ENCODE measurements around the gene TTC6. TPM values are rescaled to one million over a fixed set of nuclear protein-coding genes. Genes with fewer than 3 reads are reported as not detected.

The TTC6 gene
- total RNA-seq, 1 experiment from 2014 or later = not detected

GRCh38 chr14:37558740-37559139, 36.7 kb upstream of the TTC6 start:
- Histone ChIP-seq H3K9me2 (replicated peaks; ENCODE audit: insufficient read depth, low read length) (no peaks in the 10 kb centered on the region), H4K20me1 (ENCODE audit: insufficient read depth, low read depth, low read length) (no peaks in the 10 kb centered on the region), H3K27me3 (ENCODE audit: low read length) (peaks cover 7% of the 10 kb centered on the region; the same call in 1 of the 2 replicates), H2AFZ (ENCODE audit: low read length) (no peak overlapping the region), H3K9me3 (ENCODE audit: low read length) (no peaks in the 10 kb centered on the region), H3K9ac (ENCODE audit: low read length) (no peak overlapping the region), H3K4me2 (ENCODE audit: low read depth, low read length, poor library complexity, severe bottlenecking) (no peak overlapping the region), H3K4me3 (ENCODE audit: low read length) (no peak overlapping the region), H3K36me3 (ENCODE audit: insufficient read depth, low read length) (no peaks in the 10 kb centered on the region), H3K4me1 (ENCODE audit: low read length) (no peaks in the 10 kb centered on the region), H3K27ac (ENCODE audit: low read length) (no peak overlapping the region), H3K79me2 (ENCODE audit: low read length) (no peaks in the 10 kb centered on the region)
- no peak for DNase-seq

GRCh38 chr14:37559386-37559785, 36.0 kb upstream of the TTC6 start:
- Histone ChIP-seq H3K4me1 (ENCODE audit: low read length) (no peaks in the 10 kb centered on the region), H3K27ac (ENCODE audit: low read length) (no peak overlapping the region), H3K36me3 (ENCODE audit: insufficient read depth, low read length) (no peaks in the 10 kb centered on the region), H2AFZ (ENCODE audit: low read length) (no peak overlapping the region), H3K4me2 (ENCODE audit: low read depth, low read length, poor library complexity, severe bottlenecking) (no peak overlapping the region), H3K79me2 (ENCODE audit: low read length) (no peaks in the 10 kb centered on the region), H3K9me3 (ENCODE audit: low read length) (no peaks in the 10 kb centered on the region), H3K27me3 (ENCODE audit: low read length) (peaks cover 7% of the 10 kb centered on the region; the same call in 1 of the 2 replicates), H4K20me1 (ENCODE audit: insufficient read depth, low read depth, low read length) (no peaks in the 10 kb centered on the region), H3K9me2 (replicated peaks; ENCODE audit: insufficient read depth, low read length) (no peaks in the 10 kb centered on the region), H3K4me3 (ENCODE audit: low read length) (no peak overlapping the region), H3K9ac (ENCODE audit: low read length) (no peak overlapping the region)
- DNase-seq = no peak

GRCh38 chr14:37563189-37563588, 32.2 kb upstream of the TTC6 start:
- Histone ChIP-seq H3K27me3 (ENCODE audit: low read length) (no peaks in the 10 kb centered on the region), H3K36me3 (ENCODE audit: insufficient read depth, low read length) (no peaks in the 10 kb centered on the region), H3K9me3 (ENCODE audit: low read length) (no peaks in the 10 kb centered on the region), H3K27ac (ENCODE audit: low read length) (no peak overlapping the region), H3K9me2 (replicated peaks; ENCODE audit: insufficient read depth, low read length) (no peaks in the 10 kb centered on the region), H3K9ac (ENCODE audit: low read length) (no peak overlapping the region), H3K79me2 (ENCODE audit: low read length) (no peaks in the 10 kb centered on the region), H3K4me2 (ENCODE audit: low read depth, low read length, poor library complexity, severe bottlenecking) (no peak overlapping the region), H3K4me3 (ENCODE audit: low read length) (no peak overlapping the region), H3K4me1 (ENCODE audit: low read length) (no peaks in the 10 kb centered on the region), H4K20me1 (ENCODE audit: insufficient read depth, low read depth, low read length) (no peaks in the 10 kb centered on the region), H2AFZ (ENCODE audit: low read length) (0 out of 2 replicates have a peak overlapping the region, but pooled peaks have one; percentile 8)
- no peak for DNase-seq

GRCh38 chr14:37565550-37565949, 29.9 kb upstream of the TTC6 start:
- H3K4me1 ChIP-seq (ENCODE audit: low read length) = no peaks in the 10 kb centered on the region
- no peaks in the 10 kb centered on the region for H3K79me2 ChIP-seq (ENCODE audit: low read length)
- peak; percentile 46 for DNase-seq
- H3K27me3 ChIP-seq (ENCODE audit: low read length) = no peaks in the 10 kb centered on the region
- no peak overlapping the region for H3K27ac ChIP-seq (ENCODE audit: low read length)
- no peak overlapping the region for H3K4me2 ChIP-seq (ENCODE audit: low read depth, low read length, poor library complexity, severe bottlenecking)
- H2AFZ ChIP-seq (ENCODE audit: low read length) = no peak overlapping the region
- H3K9ac ChIP-seq (ENCODE audit: low read length) = no peak overlapping the region
- H3K36me3 ChIP-seq (ENCODE audit: insufficient read depth, low read length) = no peaks in the 10 kb centered on the region
- H4K20me1 ChIP-seq (ENCODE audit: insufficient read depth, low read depth, low read length) = no peaks in the 10 kb centered on the region
- H3K9me2 ChIP-seq (replicated peaks; ENCODE audit: insufficient read depth, low read length) = no peaks in the 10 kb centered on the region
- H3K4me3 ChIP-seq (ENCODE audit: low read length) = no peak overlapping the region
- H3K9me3 ChIP-seq (ENCODE audit: low read length) = no peaks in the 10 kb centered on the region

- H3K27ac ChIP-seq (ENCODE audit: low read length) = no peak overlapping the region
- no peak overlapping the region for H3K9ac ChIP-seq (ENCODE audit: low read length)
- H3K9me2 ChIP-seq (replicated peaks; ENCODE audit: insufficient read depth, low read length) = no peaks in the 10 kb centered on the region
- no peak overlapping the region for H3K4me3 ChIP-seq (ENCODE audit: low read length)
- H3K4me1 ChIP-seq (ENCODE audit: low read length) = no peaks in the 10 kb centered on the region
- no peak overlapping the region for H3K4me2 ChIP-seq (ENCODE audit: low read depth, low read length, poor library complexity, severe bottlenecking)
- no peaks in the 10 kb centered on the region for H3K79me2 ChIP-seq (ENCODE audit: low read length)
- no peak for DNase-seq
- H3K36me3 ChIP-seq (ENCODE audit: insufficient read depth, low read length) = no peaks in the 10 kb centered on the region
- H2AFZ ChIP-seq (ENCODE audit: low read length) = no peak overlapping the region
- no peaks in the 10 kb centered on the region for H3K9me3 ChIP-seq (ENCODE audit: low read length)
- no peaks in the 10 kb centered on the region for H3K27me3 ChIP-seq (ENCODE audit: low read length)
- H4K20me1 ChIP-seq (ENCODE audit: insufficient read depth, low read depth, low read length) = no peaks in the 10 kb centered on the region
Measured at GRCh38 chr14:37566811-37567371, 28.5 kb upstream of the TTC6 start.

GRCh38 chr14:37569729-37570128, 25.7 kb upstream of the TTC6 start:
- H3K9me3 ChIP-seq (ENCODE audit: low read length) = no peaks in the 10 kb centered on the region
- H4K20me1 ChIP-seq (ENCODE audit: insufficient read depth, low read depth, low read length) = no peaks in the 10 kb centered on the region
- H3K4me1 ChIP-seq (ENCODE audit: low read length) = no peaks in the 10 kb centered on the region
- no peaks in the 10 kb centered on the region for H3K9me2 ChIP-seq (replicated peaks; ENCODE audit: insufficient read depth, low read length)
- H3K27ac ChIP-seq (ENCODE audit: low read length) = no peak overlapping the region
- no peak overlapping the region for H3K4me2 ChIP-seq (ENCODE audit: low read depth, low read length, poor library complexity, severe bottlenecking)
- DNase-seq = no peak
- H3K36me3 ChIP-seq (ENCODE audit: insufficient read depth, low read length) = no peaks in the 10 kb centered on the region
- no peaks in the 10 kb centered on the region for H3K27me3 ChIP-seq (ENCODE audit: low read length)
- no peak overlapping the region for H2AFZ ChIP-seq (ENCODE audit: low read length)
- no peak overlapping the region for H3K4me3 ChIP-seq (ENCODE audit: low read length)
- H3K9ac ChIP-seq (ENCODE audit: low read length) = no peak overlapping the region
- no peaks in the 10 kb centered on the region for H3K79me2 ChIP-seq (ENCODE audit: low read length)

GRCh38 chr14:37571391-37571790, 24.0 kb upstream of the TTC6 start:
- Histone ChIP-seq H3K27me3 (ENCODE audit: low read length) (no peaks in the 10 kb centered on the region), H3K27ac (ENCODE audit: low read length) (no peak overlapping the region), H3K9me2 (replicated peaks; ENCODE audit: insufficient read depth, low read length) (no peaks in the 10 kb centered on the region), H3K36me3 (ENCODE audit: insufficient read depth, low read length) (no peaks in the 10 kb centered on the region), H3K9me3 (ENCODE audit: low read length) (no peaks in the 10 kb centered on the region), H2AFZ (ENCODE audit: low read length) (no peak overlapping the region), H3K4me3 (ENCODE audit: low read length) (no peak overlapping the region), H3K79me2 (ENCODE audit: low read length) (no peaks in the 10 kb centered on the region), H4K20me1 (ENCODE audit: insufficient read depth, low read depth, low read length) (no peaks in the 10 kb centered on the region), H3K4me1 (ENCODE audit: low read length) (no peaks in the 10 kb centered on the region), H3K4me2 (ENCODE audit: low read depth, low read length, poor library complexity, severe bottlenecking) (no peak overlapping the region), H3K9ac (ENCODE audit: low read length) (no peak overlapping the region)
- DNase-seq = no peak

- Histone ChIP-seq H3K79me2 (ENCODE audit: low read length) (no peaks in the 10 kb centered on the region), H3K9me2 (replicated peaks; ENCODE audit: insufficient read depth, low read length) (no peaks in the 10 kb centered on the region), H3K36me3 (ENCODE audit: insufficient read depth, low read length) (no peaks in the 10 kb centered on the region), H3K27me3 (ENCODE audit: low read length) (no peaks in the 10 kb centered on the region), H3K9ac (ENCODE audit: low read length) (no peak overlapping the region), H3K4me3 (ENCODE audit: low read length) (no peak overlapping the region), H4K20me1 (ENCODE audit: insufficient read depth, low read depth, low read length) (no peaks in the 10 kb centered on the region), H3K27ac (ENCODE audit: low read length) (no peak overlapping the region), H2AFZ (ENCODE audit: low read length) (no peak overlapping the region), H3K9me3 (ENCODE audit: low read length) (no peaks in the 10 kb centered on the region), H3K4me1 (ENCODE audit: low read length) (no peaks in the 10 kb centered on the region), H3K4me2 (ENCODE audit: low read depth, low read length, poor library complexity, severe bottlenecking) (no peak overlapping the region)
- no peak for DNase-seq
Measured at GRCh38 chr14:37573356-37573755, 22.1 kb upstream of the TTC6 start.
